IgD-negative memory B cell (primary cell): ENCODE measurements around the gene BFSP2. TPM values are rescaled to one million over a fixed set of nuclear protein-coding genes. Genes with fewer than 3 reads are reported as not detected.
"Not testable (repeated sequence)": the region's sequence is repeated elsewhere in the genome, so short reads cannot be mapped to it uniquely, and the experiment has no call there.

Experiments
- H3K27ac Mint-ChIP-seq, 3 donors: one replicate each; pipeline ENCODE4 v1.8.0; 2020 to 2022; ENCODE audit warnings: mild to moderate bottlenecking in 3 of 3, mixed read lengths in 3 of 3, moderate library complexity in 1 of 3
- H3K27me3 Mint-ChIP-seq: one replicate; pipeline ENCODE4 v1.8.0; 2021; ENCODE audit warnings: mixed read lengths
- H3K36me3 Mint-ChIP-seq: one replicate; pipeline ENCODE4 v1.8.0; 2020; ENCODE audit warnings: mild to moderate bottlenecking, mixed read lengths
- H3K4me1 Mint-ChIP-seq, 3 donors: one replicate each; pipeline ENCODE4 v1.8.0; 2020 to 2022; ENCODE audit warnings: mixed read lengths in 3 of 3, mild to moderate bottlenecking in 1 of 3
- H3K4me3 Mint-ChIP-seq, 4 donors: one replicate each; pipeline ENCODE4 v1.8.0; 2020 to 2022; ENCODE audit warnings: mild to moderate bottlenecking in 4 of 4, mixed read lengths in 4 of 4, moderate library complexity in 3 of 4
- H3K9me3 Mint-ChIP-seq, 3 donors: one replicate each; pipeline ENCODE4 v1.8.0; 2020 to 2021; ENCODE audit warnings: mixed read lengths in 3 of 3, mild to moderate bottlenecking in 1 of 3
- polyA plus RNA-seq: library from polyadenylated mRNA; unstranded; fragments of 300-500 nt; fragmentation: Illumina TruSeq; gene quantifications from one replicate; pipeline ENCODE4 v1.2.3, GENCODE V29; 2021

BFSP2 gene
- polyA plus RNA-seq, 1 donor from 2014 or later = 2.8 TPM

GRCh38 chr3:133504736-133505135, 104.9 kb downstream of the BFSP2 start:
- Mint-ChIP-seq H3K4me3 (no peak overlapping the region), H3K4me1 (peaks cover 9 to 14% (median 11%) of the 10 kb centered on the region in 3 donors), H3K9me3 (peaks cover 0 to 1% (median 0%) of the 10 kb centered on the region in 3 donors), H3K27me3 (peaks cover 3% of the 10 kb centered on the region), H3K27ac (no peak overlapping the region), H3K36me3 (no peaks in the 10 kb centered on the region)

DNA sequence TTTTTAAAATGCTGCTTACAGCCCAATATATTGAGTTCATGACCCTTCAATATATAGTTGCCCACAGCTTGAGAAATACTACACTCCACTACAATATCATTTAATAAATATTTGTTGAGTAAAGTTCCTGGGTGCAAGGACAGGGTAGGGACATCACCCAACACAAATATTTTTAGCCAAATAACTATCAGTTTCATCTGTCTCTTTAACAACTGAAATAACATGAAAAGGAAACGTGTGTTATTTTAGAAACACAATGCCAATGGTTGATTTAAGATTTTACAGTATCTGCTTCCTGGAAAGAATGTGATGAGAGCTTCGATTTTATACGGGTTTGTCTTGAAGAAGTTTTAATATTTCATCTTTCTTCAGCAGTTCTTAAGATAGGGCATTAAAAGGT, 106.0 kb downstream of the BFSP2 start:
- H3K27me3 Mint-ChIP-seq = peaks cover 3% of the 10 kb centered on the region
- H3K36me3 Mint-ChIP-seq = no peaks in the 10 kb centered on the region
- H3K9me3 Mint-ChIP-seq = peaks cover 0 to 1% (median 0%) of the 10 kb centered on the region in 3 donors
- peak overlapping the region; percentile 3 to 75 (median 71) for H3K4me3 Mint-ChIP-seq
- peaks cover 9 to 14% (median 11%) of the 10 kb centered on the region in 3 donors for H3K4me1 Mint-ChIP-seq
- H3K27ac Mint-ChIP-seq = peak overlapping the region in 2 of 3 donors; percentile 0 to 40

DNA sequence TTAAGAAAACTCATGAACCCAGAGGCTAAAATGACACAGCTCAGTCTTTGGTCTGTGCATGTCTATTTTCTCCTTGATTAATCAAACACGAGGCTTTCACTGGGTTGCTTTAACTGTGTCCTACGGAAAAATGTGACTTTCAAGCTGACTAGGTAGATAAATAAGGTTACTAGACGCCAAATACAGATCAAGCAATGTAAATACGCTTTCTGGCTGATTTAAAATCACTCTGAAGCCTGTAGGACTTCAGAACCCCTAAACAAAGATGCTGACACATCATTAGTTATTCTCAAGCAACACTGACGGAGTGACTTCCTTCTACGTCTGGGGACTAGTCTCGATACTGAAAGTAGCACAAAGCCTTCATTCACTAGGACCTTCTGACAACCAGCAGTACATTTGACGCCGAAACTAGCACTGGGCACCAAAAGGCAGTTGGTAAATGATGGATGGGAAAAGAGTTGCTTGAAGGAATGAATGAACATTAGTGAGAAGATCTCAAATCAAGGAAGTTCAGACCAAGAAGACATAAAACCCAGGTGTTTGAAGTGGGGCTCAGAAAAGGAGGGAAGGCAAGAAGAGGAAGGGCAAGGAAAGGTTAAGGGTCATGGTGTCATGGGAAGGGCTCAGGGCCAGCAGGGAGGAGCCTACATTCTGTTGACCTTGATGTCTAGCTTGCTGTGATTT, 106.5 kb downstream of the BFSP2 start:
- H3K4me3 Mint-ChIP-seq = peak overlapping the region; percentile 3 to 75 (median 71)
- peaks cover 9 to 14% (median 11%) of the 10 kb centered on the region in 3 donors for H3K4me1 Mint-ChIP-seq
- H3K27me3 Mint-ChIP-seq = peaks cover 3% of the 10 kb centered on the region
- peaks cover 0 to 1% (median 0%) of the 10 kb centered on the region in 3 donors for H3K9me3 Mint-ChIP-seq
- H3K36me3 Mint-ChIP-seq = no peaks in the 10 kb centered on the region
- H3K27ac Mint-ChIP-seq = peak overlapping the region; percentile 0 to 40 (median 3)

- Mint-ChIP-seq H3K36me3 (no peaks in the 10 kb centered on the region), H3K27ac (no peak overlapping the region), H3K4me3 (no peak overlapping the region), H3K27me3 (peaks cover 2% of the 10 kb centered on the region), H3K9me3 (no peaks in the 10 kb centered on the region), H3K4me1 (peaks cover 9 to 14% (median 11%) of the 10 kb centered on the region in 3 donors)
Observed at GRCh38 chr3:133509488-133509887, 109.6 kb downstream of the BFSP2 start.

DNA sequence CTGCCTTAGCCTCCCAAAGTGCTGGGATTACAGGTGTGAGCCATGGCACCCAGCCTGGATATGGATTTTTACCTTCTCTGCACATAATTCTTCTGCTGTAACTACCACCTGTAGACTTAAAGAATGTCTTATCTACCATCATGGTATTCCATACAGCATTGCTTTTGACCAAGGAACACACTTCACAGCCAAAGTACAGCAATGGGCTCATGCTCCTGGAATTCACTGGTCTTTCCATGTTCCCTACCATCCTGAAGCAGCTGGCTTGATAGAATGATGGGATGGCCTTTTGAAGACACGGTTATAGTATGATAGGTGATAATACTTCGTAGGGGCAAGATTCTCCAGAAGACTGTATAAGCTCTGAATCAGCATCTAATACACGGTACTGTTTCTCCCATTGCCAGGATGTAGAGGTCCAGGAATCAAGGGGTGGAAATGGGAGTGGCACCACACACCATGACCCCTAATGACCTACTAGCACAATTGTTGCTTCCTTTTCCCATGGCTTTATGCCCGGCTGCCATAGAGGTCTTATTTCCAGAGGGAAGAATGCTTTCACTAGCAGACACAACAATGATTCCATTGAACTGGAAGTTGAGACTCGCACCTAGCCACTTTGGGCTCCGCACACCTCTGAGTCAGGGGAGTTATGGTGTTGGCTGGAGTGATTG, 112.7 kb downstream of the BFSP2 start:
- Mint-ChIP-seq H3K4me3 (no peak overlapping the region), H3K27ac (no peak overlapping the region), H3K27me3 (no peaks in the 10 kb centered on the region), H3K4me1 (no peaks in the 10 kb centered on the region), H3K9me3 (no peaks in the 10 kb centered on the region), H3K36me3 (no peaks in the 10 kb centered on the region)

- Mint-ChIP-seq H3K4me3 (no peak overlapping the region), H3K36me3 (no peaks in the 10 kb centered on the region), H3K27ac (no peak overlapping the region), H3K9me3 (no peaks in the 10 kb centered on the region), H3K27me3 (no peaks in the 10 kb centered on the region), H3K4me1 (no peaks in the 10 kb centered on the region)
Observed at GRCh38 chr3:133514418-133514817, 114.6 kb downstream of the BFSP2 start.

DNA sequence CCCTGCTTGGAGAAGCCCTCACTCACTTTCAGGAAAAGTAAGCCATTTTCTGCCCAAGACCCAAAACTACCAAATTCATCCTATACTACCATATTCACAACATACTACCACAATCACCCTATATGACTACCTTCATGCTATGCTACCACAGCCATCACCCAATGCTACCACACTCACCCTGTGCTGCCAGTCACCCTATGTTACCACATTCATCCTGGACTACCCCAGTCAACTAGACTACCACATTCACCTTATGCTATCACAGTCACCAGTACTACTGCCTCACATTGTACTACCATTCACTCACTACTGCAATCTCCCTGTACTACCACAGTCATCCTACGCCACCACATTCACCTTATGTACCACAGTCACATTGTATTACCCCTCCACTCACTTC, 115.3 kb downstream of the BFSP2 start:
- Mint-ChIP-seq H3K4me3 (no peak overlapping the region), H3K27ac (no peak overlapping the region), H3K4me1 (no peaks in the 10 kb centered on the region), H3K9me3 (peaks cover 0 to under 1% (median 0%) of the 10 kb centered on the region in 3 donors), H3K27me3 (no peaks in the 10 kb centered on the region), H3K36me3 (peaks cover under 1% of the 10 kb centered on the region)

DNA sequence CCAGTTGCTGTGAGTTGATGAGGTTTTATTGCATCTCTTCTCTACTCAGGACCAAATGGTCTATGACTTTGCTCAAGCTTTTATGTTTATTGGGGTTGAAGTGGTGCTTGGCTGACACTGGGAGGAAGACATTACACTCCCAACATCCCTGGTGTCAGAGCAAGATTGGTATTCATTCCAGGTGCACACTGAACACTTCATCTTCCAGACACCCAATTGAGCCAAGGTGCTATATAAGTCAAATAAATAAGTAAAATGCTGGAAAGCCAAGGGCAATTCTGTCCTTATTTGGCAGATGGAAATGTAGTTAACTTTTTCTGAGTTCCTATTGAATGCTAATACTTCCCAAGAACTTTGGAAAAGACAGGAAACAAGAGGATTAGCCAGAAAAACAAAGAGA, 120.4 kb downstream of the BFSP2 start:
- no peak overlapping the region for H3K27ac Mint-ChIP-seq
- H3K36me3 Mint-ChIP-seq = peaks cover 2% of the 10 kb centered on the region

GRCh38 chr3:133520938-133521337, 121.1 kb downstream of the BFSP2 start:
- H3K36me3 Mint-ChIP-seq, H3K4me3 Mint-ChIP-seq, H3K27ac Mint-ChIP-seq, H3K27me3 Mint-ChIP-seq, H3K9me3 Mint-ChIP-seq: not testable (repeated sequence)
- peaks cover 9 to 18% (median 14%) of the 10 kb centered on the region in 3 donors for H3K4me1 Mint-ChIP-seq

More for the DNA sequence above, 120.4 kb downstream of the BFSP2 start:
- Mint-ChIP-seq H3K9me3 (peaks cover 0 to 2% (median 0%) of the 10 kb centered on the region in 3 donors), H3K4me3 (no peak overlapping the region), H3K4me1 (peaks cover 6 to 15% (median 11%) of the 10 kb centered on the region in 3 donors), H3K27me3 (no peaks in the 10 kb centered on the region)

DNA sequence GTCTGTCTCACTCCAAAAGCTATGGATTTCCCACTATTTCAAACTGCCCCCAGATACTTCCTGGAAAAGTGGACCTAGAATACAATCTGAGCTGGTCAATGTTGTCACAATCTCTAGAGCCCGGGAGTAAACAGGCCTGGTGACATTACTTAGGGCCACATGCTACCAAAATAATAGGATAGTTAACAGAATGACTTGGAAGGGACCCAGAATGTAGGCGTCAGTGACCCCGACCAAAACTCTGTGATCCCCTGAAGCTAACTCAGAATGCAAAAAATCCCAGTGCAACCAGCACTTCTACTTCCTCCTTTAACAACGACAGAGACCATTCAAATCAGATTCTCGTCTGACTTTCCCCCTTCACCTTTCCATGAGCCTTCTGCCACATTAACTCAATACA, 122.1 kb downstream of the BFSP2 start:
- Mint-ChIP-seq H3K4me1 (peaks cover 9 to 18% (median 14%) of the 10 kb centered on the region in 3 donors), H3K36me3 (peaks cover 2% of the 10 kb centered on the region)

DNA sequence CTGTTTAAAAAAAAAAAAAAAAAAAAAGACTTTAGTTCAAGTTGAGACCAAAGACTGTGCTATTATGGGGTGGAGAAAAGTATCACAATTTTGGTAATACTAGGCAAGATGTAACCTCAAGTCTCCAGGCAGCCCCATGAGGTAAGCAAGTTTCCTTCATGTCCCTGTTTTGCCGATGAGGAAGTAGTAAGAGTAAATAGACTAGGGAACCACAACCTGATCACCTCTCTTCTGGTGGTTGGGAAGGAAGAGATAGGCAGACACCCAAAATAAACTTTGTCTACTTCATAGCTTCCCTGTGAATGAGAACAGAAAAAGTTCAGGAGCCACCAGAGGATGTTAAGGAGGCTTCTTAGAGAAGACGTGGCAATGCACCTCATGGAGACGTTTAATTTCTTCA, 123.9 kb downstream of the BFSP2 start:
- H3K27me3 Mint-ChIP-seq, H3K9me3 Mint-ChIP-seq, H3K4me3 Mint-ChIP-seq, H3K36me3 Mint-ChIP-seq, H3K27ac Mint-ChIP-seq: not testable (repeated sequence)
- peaks cover 9 to 18% (median 14%) of the 10 kb centered on the region in 3 donors for H3K4me1 Mint-ChIP-seq

More for the DNA sequence above, 122.1 kb downstream of the BFSP2 start:
- H3K27ac Mint-ChIP-seq = no peak overlapping the region
- H3K9me3 Mint-ChIP-seq = peaks cover 0 to 2% (median 0%) of the 10 kb centered on the region in 3 donors
- no peaks in the 10 kb centered on the region for H3K27me3 Mint-ChIP-seq
- no peak overlapping the region for H3K4me3 Mint-ChIP-seq

Other genes with a start within 250 kb of the BFSP2 start
- 39.7 TPM for gene CDV3, start 173.6 kb downstream of the BFSP2 start, polyA plus RNA-seq